Loucy (cell line): ENCODE measurements around the gene MCF2L2.

Experiments used
- H2AFZ ChIP-seq: fragments of 200-600 bp; sonication (generic); 2 replicates; pipeline ENCODE4 v1.6.0; 2016; ENCODE audit warnings: antibody characterized with exemption, mild to moderate bottlenecking, low read length, moderate library complexity
- H3F3A ChIP-seq: fragments of 200-600 bp; 2 replicates; pipeline ENCODE4 v1.6.0; 2016; ENCODE audit warnings: antibody characterized with exemption, low read depth, mild to moderate bottlenecking
- H3K27me3 ChIP-seq: fragments of 200-600 bp; sonication (generic); 2 replicates; pipeline ENCODE4 v1.6.1; 2014; ENCODE audit warnings: low read length, mild to moderate bottlenecking; ENCODE audit not compliant: insufficient read depth, poor library complexity, severe bottlenecking
- H3K36me3 ChIP-seq: fragments of 200-600 bp; sonication (generic); 2 replicates; pipeline ENCODE4 v1.6.1; 2016; ENCODE audit warnings: low read length; ENCODE audit not compliant: insufficient read depth
- H3K4me1 ChIP-seq: fragments of 200-600 bp; sonication (generic); 2 replicates; pipeline ENCODE4 v1.5.1; 2014; ENCODE audit warnings: low read length, mild to moderate bottlenecking; ENCODE audit not compliant: insufficient read depth, poor library complexity, severe bottlenecking
- H3K4me2 ChIP-seq: fragments of 200-600 bp; sonication (generic); 2 replicates; pipeline ENCODE4 v1.6.0; 2014; ENCODE audit warnings: antibody characterized with exemption, low read length, low read depth, mild to moderate bottlenecking; ENCODE audit not compliant: poor library complexity, severe bottlenecking
- H3K4me3 ChIP-seq: fragments of 200-600 bp; sonication (generic); 2 replicates; pipeline ENCODE4 v1.5.1; 2014; ENCODE audit warnings: low read length, mild to moderate bottlenecking, mixed read lengths; ENCODE audit not compliant: poor library complexity, severe bottlenecking
- H3K79me2 ChIP-seq: fragments of 200-600 bp; sonication (generic); 2 replicates; pipeline ENCODE4 v1.6.1; 2014; ENCODE audit warnings: low read length; ENCODE audit not compliant: insufficient read depth
- H3K9ac ChIP-seq: fragments of 200-600 bp; sonication (generic); 2 replicates; pipeline ENCODE4 v1.6.0; 2014; ENCODE audit warnings: mild to moderate bottlenecking, low read depth, low read length, moderate library complexity; ENCODE audit not compliant: poor library complexity, severe bottlenecking
- H3K9me2 ChIP-seq: fragments of 200-600 bp; sonication (generic); replicated peaks from 2 replicates; pipeline ENCODE4 v1.6.1; 2016; ENCODE audit warnings: low read depth, low read length, mixed read lengths
- H3K9me3 ChIP-seq: fragments of 200-600 bp; sonication (generic); 2 replicates; pipeline ENCODE4 v1.6.1; 2014; ENCODE audit warnings: mild to moderate bottlenecking, antibody characterized with exemption, low read length, low read depth; ENCODE audit not compliant: insufficient read depth
- H4K20me1 ChIP-seq: fragments of 200-600 bp; sonication (generic); 2 replicates; pipeline ENCODE4 v1.6.0; 2014; ENCODE audit warnings: antibody characterized with exemption, low read length, mild to moderate bottlenecking; ENCODE audit not compliant: insufficient read depth, poor library complexity, severe bottlenecking
- EZH2phosphoT487 ChIP-seq: fragments of 200-600 bp; IDR thresholded peaks from 2 replicates; pipeline ENCODE4 v1.6.1; 2018; ENCODE audit warnings: antibody characterized with exemption, mild to moderate bottlenecking, moderate library complexity, borderline replicate concordance
- TF ChIP-seq, protein P1 (sequence below): fragments of 200-600 bp; sonication (generic); conservative IDR thresholded peaks from 2 replicates; pipeline ENCODE4 v1.5.1; 2014; ENCODE audit warnings: mild to moderate bottlenecking, antibody characterized with exemption, low read length

Gene MCF2L2

DNA sequence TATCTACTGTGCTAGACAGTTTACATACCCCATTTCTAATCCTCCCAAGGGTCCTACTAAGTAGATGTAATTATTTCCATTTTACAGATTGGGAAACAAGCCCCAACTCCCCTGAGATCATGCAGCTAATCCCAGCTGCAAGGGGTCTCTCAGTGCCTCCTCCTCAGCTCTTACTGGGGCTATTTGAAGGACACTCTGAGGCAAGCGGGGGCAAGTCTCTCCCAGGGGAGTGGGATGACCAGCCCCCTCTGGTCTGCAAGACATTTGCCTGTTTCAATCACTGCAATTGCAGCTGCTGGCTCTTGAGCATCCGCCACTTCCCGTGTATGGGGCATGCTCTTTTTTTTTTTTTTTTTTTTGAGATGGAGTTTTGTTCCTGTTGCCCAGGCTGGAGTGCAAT, 277.3 kb downstream of the MCF2L2 start:
- Histone ChIP-seq H3K9ac (no peak overlapping the region), H4K20me1 (no peaks in the 10 kb centered on the region), H3K27me3 (no peaks in the 10 kb centered on the region), H3K79me2 (no peaks in the 10 kb centered on the region), H3K4me2 (no peak overlapping the region), H3K9me3 (no peaks in the 10 kb centered on the region), H3K4me3 (no peak overlapping the region), H2AFZ (no peak overlapping the region), H3F3A (no peaks in the 10 kb centered on the region), H3K36me3 (no peaks in the 10 kb centered on the region), H3K9me2 (no peaks in the 10 kb centered on the region), H3K4me1 (no peaks in the 10 kb centered on the region)
- TF ChIP-seq, protein P1, sequence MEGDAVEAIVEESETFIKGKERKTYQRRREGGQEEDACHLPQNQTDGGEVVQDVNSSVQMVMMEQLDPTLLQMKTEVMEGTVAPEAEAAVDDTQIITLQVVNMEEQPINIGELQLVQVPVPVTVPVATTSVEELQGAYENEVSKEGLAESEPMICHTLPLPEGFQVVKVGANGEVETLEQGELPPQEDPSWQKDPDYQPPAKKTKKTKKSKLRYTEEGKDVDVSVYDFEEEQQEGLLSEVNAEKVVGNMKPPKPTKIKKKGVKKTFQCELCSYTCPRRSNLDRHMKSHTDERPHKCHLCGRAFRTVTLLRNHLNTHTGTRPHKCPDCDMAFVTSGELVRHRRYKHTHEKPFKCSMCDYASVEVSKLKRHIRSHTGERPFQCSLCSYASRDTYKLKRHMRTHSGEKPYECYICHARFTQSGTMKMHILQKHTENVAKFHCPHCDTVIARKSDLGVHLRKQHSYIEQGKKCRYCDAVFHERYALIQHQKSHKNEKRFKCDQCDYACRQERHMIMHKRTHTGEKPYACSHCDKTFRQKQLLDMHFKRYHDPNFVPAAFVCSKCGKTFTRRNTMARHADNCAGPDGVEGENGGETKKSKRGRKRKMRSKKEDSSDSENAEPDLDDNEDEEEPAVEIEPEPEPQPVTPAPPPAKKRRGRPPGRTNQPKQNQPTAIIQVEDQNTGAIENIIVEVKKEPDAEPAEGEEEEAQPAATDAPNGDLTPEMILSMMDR, result no peak

DNA sequence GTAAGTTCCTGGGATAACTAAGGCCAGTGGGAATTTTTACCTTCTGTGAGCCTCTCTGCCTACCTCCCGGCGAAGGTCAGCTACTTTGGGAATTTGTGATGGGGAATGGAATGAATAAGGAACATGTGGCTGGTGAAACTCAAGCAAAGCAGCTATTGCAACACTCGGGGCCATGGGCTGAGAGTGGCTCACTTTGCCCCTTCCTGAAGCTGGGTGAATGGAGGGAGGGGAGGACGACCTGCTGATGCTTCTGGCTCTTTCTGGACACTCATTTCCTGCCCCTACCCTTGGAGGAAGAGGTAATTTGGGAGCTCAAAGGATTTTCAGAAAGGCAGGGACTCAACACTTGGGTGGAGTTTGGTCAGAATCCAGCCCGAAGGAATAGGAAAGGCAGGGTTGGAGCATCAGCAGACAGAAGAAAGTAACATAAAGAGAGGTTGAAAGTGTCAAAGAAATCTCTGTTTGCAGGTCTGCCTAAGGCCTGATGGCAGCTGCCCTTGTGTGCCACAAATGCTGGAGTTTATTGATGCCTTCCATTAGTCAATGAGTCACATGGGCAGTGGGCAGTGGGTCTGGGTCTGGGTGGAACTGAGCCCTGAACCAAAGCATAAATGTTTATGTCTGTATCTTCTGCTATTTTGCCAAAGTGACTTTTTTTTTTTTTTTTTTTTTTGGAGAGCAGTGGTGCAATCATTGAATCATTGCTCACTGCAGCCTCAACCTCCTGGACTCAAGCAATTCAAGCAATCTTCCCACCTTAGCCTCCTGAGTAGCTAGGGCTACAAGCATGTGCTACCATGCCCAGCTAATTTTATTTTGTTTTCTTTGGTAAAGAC, 278.3 kb downstream of the MCF2L2 start:
- Histone ChIP-seq H4K20me1 (no peaks in the 10 kb centered on the region), H3K4me3 (no peak overlapping the region), H3K9me2 (no peaks in the 10 kb centered on the region), H2AFZ (no peak overlapping the region), H3K4me1 (no peaks in the 10 kb centered on the region), H3K9me3 (no peaks in the 10 kb centered on the region), H3K4me2 (no peak overlapping the region), H3F3A (no peaks in the 10 kb centered on the region), H3K36me3 (no peaks in the 10 kb centered on the region), H3K79me2 (no peaks in the 10 kb centered on the region), H3K9ac (no peak overlapping the region), H3K27me3 (no peaks in the 10 kb centered on the region)
- TF ChIP-seq, protein P1, result no peak
- no peak for TF ChIP-seq EZH2phosphoT487

DNA sequence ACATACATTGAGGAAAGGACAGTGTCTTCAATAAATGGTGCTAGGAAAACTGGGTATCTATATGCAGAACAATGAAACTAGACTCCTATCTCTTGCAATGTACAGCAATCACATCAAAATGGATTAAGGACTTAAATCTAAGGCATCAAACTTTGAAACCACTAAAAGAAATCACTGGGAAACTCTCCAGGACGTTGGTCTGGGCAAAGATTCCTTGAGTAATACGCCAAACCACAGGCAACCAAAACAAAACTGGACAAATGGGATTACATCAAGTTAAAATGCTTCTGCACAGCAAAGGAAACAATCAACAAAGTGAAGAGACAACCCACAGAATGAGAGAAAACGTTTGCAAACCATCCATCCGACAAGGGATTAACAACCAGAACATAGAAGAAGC, 280.4 kb downstream of the MCF2L2 start:
- Histone ChIP-seq H3K27me3 (no peaks in the 10 kb centered on the region), H4K20me1 (no peaks in the 10 kb centered on the region), H3K4me2 (no peak overlapping the region), H3K4me3 (no peak overlapping the region), H3F3A (no peaks in the 10 kb centered on the region), H3K9me2 (no peaks in the 10 kb centered on the region), H2AFZ (no peak overlapping the region), H3K4me1 (no peaks in the 10 kb centered on the region), H3K9me3 (no peaks in the 10 kb centered on the region), H3K9ac (no peak overlapping the region), H3K36me3 (no peaks in the 10 kb centered on the region), H3K79me2 (no peaks in the 10 kb centered on the region)
- TF ChIP-seq EZH2phosphoT487, result no peak
- TF ChIP-seq, protein P1, result no peak
